ENCODE measurements around the gene LRRC4C.

LRRC4C gene

DNA sequence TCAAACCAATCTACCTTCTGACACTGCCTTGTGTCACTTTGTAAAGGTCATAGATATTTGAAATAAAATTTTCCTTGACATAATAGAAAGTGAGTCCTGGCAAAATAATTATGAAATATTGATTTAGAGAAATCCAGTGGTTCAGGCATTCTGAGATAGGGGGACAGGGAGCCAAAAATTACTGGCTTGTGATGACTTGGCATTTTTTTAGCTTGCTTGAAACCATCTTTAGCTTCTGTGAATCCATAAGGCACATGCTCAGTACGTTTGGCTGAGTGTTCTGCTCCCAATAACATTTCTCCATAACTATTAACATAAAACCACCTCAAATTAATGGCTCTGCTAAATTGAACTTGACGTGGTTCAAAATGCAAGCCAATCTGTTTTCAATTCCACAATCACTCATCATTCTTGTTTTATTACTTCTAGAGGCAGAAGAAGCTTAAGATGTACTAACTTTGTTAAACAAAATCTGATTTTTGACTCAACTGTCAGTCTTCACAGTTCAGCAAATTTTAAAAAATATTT lies 209.0 kb downstream of the LRRC4C start:
- DNase-seq (ENCODE audit: low read depth), result no peak

DNA sequence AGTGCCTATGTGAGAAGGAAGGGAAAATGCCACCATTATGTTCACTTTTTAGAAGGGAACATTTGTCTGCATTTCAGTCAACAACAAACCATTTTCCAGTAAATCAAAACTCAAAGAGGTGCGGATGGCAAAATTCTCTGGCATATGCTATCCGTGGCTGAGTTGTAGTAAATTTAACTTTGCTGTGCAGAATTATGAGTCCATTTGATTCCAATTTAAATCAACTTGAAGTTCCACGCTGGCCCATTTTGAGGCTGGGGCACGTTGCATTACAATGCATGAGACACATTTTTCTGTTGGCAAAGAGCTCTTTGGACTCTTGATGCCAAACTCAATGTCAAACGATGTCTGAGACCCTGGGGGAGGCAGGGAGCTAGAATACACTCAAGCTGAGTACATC lies 211.8 kb downstream of the LRRC4C start:
- DNase-seq (ENCODE audit: low read depth), result no peak

DNA sequence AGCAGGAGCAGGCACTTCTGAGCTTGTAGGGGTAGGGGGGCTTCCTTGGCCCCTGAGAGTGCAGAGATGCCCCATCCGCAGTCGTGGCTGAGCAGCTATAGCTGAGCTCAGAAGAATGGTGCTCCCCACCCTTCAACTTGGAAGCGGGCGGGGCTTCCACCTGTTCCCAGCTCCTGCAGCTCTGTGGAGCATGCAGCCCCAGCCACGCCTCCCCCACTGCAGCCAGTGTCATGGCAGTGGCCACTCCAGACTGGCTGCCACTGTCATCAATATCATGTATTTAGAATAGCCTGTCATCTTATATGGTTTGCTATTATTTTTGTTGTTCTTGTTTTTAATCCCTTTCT lies 213.1 kb downstream of the LRRC4C start:
- no peak for DNase-seq (ENCODE audit: low read depth)

DNA sequence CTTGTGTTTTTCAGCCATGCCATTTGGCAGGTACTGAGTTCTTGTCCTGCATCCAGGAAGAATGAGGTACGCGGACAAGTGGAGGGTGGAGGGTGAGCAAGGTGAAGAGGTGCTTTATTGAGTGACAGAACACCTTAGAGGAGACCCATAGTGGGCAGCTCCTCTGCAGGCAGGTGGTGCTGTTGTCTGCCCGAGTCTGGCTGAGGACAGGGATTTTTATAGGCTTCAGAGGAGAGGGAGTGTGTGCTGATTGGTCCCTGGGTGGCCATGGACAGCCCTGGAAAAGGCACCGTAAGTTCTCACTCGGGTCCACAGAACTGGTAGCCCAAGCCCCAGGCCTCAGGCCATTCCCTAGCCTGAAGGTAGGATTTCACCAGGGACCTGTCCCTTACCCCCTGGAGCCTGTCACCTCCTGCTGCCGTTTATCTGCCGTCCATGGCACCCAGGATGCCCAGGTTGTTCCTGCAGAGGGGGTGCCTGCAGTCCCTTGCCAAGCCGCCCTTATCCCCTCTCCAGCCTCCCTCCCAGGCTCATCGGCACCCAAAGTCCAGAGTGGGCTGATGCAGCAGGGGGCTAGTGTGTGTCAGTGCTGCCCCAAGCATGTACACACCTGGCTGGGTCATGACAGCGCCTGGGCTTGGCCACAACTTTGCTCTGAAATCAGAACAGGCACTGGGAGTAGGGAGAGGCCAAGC lies 213.6 kb downstream of the LRRC4C start:
- no peak for DNase-seq (ENCODE audit: low read depth)

DNA sequence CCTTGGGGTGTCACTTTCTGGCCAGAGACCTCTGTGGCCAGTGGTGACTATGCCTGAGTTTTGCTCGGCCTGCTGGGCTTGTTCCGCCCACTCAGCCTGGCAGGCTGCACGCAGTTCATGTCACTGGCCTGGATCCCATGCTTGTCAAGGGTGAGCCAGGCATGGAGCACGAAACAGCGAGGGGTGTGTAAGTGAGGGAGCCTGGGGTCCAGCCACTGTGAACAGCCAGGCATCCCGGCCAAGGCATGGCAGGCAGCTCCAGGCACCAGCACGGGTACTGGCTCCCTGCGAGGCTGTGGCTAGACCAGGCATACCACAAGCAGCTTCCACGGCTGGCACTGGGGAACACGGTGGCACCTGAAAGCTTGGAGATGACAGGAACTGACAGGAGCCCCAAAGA lies 214.3 kb downstream of the LRRC4C start:
- DNase-seq (ENCODE audit: low read depth), result no peak

DNA sequence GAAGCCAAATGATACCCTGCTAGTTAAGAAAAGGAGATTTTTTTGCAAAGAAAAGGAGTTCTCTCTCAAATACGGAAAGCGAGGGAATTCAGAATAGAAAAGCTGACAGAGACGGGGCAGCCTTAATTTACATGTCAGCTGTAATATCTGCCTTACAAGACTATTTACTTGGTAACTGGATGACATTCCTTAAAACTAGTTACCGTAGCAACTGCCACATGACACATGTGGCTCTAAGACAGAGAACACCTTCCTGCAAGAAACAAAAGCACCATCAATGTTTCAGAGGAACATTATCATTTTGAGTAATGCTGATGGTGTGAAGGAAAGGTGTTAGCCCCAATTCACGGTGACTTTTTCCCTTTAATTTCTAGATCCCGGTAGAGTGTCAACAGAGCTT lies 222.1 kb downstream of the LRRC4C start:
- no peak for DNase-seq (ENCODE audit: low read depth)

DNA sequence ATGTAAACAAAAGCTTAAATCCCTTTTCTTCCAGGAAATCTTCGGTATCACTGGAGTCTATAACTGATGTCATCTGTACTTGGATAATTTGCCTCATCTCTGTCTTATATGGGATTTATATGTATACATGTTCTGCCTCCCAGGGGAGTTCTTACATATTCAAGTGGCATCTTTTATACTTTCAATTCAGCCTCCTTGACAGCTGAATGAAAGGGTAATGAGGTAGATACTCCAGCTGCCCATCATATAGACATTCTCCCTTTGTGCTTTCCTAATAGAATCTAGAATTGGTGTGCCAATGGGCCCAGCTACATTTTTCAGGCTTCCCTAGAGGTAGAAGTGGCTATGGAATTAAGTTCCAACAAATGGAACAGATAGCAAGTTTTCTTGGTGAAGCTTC lies 223.8 kb downstream of the LRRC4C start:
- DNase-seq (ENCODE audit: low read depth), result no peak

DNA sequence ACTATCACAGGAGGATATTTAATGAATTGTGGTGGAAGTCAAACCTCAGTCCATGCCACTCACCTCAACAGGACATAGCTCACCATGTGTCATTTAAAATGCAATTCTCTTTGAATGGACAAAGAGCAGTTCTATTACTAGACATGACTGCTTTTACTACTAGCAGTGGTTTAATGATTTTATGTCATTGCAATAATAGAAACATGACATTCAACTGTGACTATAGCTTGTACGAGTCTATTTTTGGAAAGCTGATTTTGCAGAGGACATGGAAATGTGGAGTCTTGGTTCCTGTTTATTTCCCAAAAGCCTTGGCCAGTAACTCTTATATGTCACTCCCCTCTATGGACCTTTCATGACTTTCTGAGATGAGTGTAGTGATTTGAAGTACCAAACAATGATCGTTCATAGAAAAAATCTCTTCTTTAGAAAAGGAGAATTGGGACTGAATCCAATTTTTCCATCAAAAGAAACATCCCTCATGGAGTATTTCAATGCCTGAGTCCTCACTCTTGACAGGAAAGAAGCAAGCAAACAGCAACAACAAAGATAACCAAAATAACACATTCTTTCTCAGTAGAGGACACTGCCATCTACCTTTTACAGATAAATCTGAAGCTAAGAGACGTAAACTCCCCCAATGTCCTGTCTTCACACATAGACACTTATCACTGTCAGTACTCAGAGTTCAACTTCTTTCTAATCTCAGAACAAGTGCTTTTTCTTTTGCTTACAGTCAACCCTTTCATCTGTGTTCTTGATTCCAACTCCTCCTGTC lies 233.4 kb downstream of the LRRC4C start:
- no peak for DNase-seq (ENCODE audit: low read depth)

DNA sequence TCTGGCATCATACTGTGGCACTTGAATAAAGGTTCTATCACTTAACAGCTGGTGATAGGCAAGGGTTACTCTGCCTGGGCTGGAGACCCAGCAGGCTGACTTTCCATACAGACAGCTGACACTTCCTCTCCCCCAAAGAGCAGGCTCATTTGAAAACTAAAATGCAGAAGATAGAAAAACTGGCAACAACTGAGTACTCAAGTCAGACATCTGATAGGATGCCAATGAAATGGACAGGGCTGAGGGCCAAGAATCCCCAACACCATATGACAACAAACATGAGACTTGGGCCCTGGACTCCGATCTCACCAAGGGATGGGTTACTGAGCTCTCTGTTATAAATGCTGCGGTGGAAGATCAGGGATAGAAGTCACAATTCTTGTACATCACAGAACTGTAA lies 237.2 kb downstream of the LRRC4C start:
- DNase-seq (ENCODE audit: low read depth), result no peak

DNA sequence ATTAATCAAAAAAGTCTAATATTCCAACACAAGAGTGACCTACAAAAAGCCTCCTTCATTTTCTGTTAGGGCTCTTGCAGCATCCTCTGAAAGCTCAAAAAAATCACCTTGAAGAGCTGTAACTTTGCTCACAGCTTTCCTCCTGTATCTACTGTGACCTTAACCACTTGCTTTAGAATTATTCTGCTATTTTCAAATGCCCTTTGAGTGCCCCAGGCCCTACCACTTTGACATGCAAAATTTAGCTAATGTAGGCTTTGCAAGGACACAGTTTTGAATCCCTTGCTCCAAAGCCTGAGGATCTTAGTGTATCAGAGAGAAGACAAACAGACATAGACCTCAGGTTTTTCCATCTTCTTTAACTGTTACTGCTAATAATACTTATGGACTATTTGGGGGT lies 253.1 kb downstream of the LRRC4C start:
- DNase-seq (ENCODE audit: low read depth), result no peak

DNA sequence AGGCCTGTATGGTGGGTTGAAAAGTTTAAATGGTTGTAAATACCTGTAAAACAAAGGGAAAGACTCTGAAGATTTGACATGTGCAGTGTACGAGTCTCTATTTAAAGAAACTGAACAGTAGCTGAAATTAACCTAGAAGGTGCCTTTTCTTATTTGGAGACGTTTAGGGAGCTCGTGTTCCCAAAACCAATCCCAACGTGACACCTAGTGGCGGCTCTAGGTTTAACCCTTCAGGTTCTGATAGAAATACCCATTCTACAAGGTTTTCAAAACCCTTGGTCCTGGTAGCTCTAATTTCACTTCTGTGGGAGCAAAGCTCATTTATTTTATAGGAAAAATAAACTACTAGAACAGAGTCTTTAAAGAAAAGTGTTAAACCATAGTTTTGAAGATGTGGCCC lies 258.3 kb downstream of the LRRC4C start:
- DNase-seq (ENCODE audit: low read depth), result no peak

DNA sequence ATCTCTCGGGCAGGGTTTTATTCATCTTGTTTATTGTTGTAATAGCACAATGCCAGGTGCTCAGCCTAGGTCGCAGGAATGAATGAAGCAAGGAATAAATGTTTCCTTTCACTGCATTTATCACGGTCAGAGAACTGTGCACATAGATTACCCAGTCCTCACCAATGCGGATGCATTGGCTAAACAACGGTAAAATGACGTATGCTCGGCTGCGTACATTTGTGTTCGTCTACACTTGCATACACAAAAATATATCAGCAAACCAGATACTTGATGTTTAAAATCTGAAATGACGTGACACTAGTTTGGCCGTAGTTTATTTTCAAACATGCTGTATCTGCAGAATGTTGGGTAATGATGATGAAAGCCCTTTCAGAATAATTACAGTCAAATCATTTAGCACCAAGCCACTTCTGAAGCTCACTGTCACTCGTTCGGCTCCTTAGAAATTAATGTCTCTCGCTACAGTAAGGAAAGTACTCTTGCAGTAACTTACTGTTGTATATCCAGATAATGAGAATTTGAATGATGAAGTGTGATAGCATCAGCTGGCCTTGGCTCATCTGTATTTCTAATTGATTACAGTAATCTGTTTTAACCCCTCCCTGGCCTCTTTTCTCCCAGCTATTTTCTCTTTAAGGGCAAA lies 268.9 kb downstream of the LRRC4C start:
- DNase-seq (ENCODE audit: low read depth), result no peak

DNA sequence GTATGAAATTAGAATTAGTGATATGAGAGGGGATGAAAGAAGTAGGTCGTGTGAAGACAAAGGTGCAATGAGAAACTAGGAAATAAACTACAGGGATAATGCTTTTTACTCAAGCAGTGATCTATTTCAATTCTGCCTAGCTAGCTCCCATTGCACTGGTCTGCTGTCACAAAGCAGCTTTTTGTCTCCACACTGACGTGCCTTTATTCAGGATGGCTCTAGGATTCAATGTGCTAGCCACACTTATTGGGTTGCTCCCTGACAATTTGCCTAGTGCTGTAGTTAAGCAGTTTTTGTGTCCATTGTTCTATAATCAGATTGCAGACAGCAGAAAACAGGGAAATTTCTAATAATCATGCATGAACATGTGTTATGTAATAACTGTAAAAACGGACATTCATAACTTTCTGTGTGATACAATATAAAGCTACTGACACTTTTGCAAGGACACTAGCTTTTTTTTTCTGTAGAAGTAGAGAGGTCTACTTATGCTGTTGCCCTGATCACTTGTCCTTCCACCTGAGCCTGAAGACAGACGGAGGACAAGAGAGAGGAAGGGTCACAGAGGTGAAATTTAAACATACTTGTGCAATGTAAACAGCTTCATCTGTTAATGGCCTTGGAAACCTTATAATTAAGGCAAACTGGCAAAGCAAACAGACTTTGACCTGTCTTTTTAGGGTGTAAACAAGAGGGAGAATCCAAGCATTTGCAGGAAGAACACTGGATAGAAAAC lies 269.6 kb downstream of the LRRC4C start:
- no peak for DNase-seq (ENCODE audit: low read depth)

DNA sequence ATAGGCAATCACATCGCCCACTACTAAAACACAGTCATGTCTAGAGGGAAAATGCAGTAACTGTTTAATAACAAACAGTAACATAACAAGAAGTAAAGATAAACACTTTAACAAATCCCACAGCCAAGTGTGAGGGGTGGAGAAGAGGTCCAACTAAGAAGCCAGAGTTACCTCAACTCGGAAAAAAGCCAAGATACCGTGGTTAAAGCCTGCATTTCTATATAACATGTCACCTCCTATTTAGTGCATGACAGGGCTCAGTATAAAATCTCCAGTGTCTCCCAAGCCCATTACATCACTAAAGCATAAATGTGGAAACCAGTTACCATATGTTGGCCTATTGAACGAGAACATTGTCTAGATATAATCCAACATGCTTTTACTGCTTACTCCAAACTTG lies 281.7 kb downstream of the LRRC4C start:
- DNase-seq (ENCODE audit: low read depth), result no peak

DNA sequence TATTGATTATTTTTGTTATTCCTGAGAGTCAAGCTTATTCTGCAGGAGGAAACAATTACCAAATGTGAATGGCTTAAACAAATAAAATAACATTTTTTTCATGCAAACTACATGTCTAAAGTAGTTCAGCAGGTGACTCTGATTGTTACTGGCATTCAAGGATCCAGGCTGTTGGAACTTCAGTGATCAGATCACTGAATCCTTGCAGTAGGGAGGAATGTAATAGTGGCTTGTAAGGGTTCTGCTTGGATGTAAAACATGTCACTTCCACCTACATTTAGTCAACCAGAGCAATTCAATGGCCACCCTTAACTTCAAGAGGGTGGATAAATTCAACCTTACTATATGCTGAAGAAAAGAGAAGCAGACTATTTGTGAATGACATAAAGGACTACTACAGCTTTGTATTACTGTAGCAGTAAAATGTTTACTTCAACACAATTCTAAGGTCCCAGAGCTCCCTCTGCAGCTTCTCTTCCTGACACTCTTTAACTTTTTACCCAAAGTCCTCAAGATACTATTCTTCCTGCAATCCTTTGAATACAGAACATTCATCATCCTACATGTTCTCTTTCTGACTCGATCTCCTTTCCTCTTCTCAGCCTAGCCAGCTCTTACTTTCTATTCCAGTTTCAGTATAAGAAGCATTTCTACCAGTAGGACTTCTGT lies 284.0 kb downstream of the LRRC4C start:
- no peak for DNase-seq (ENCODE audit: low read depth)

DNA sequence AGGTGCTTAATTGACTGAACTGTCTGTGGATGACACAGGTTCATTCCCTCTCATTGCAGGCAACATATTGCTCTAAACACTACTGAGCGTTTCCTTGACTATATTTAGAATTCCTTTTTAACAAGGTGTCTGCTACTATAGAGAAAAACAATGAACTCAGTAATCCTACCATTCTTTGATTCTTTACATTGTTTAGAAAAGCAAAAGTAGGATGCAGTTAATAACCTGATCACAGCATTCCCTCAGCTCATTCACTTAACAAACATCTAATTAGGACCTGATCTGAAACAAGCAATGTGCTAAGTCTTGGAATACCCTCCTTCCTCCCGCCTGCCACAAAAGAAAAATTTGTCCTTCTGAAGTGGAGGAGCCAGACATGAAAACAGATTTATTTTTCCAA lies 313.1 kb downstream of the LRRC4C start:
- DNase-seq (ENCODE audit: low read depth), result no peak

DNA sequence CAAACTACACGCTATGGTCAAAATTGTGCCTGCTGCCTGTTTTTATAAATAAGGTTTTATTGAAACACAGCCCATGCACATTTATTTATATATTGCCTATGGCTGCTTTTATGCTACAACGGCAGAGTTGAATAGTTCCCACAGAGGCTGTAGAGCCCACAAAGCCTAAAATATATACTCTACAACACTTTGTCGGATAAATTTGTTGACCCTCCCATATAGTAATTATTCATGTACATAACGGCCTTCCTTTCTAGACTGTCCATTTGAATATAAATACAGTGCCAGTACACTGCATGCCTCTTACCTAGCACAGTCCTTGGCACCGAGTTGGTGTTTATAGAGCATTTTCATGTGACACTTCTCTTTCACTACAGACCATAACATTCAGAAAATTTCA lies 314.0 kb downstream of the LRRC4C start:
- DNase-seq (ENCODE audit: low read depth), result no peak

DNA sequence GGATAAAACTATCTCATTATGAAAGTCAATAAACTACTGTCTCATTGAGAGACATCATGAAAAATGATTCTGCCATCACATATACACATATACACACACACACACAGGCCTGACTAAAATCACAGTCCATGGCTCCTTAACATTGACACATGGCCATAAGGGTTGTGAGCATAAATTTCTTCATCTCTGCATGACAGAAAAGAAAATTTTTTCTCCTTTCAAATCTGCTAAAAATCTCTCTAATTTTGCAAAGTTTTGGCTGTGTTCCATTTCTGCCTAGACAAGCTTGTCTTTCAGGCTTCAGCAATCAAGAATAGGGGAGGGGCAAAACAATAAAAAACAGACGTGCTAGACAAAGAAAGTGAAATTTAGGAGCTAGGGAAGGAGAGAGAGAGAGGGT lies 324.5 kb downstream of the LRRC4C start:
- no peak for DNase-seq (ENCODE audit: low read depth)

DNA sequence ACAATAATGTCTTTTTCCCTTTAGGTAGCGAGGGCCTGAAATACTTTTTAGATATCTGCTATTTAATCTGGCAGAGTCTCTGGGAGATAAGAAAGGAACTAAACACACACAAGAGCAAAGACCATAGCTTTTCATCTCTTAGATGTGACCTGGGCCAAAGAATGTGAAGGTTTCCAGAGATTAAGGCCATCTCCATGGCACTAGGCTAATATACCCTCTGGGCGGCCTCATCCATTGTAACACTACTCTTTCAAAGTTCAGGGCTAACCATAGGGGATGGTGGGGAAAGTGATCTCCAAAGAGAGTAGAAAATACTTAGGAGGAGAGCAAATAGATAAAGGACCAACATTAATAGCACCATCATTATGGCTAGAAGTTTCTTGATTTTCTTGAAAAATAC lies 326.4 kb downstream of the LRRC4C start:
- no peak for DNase-seq (ENCODE audit: low read depth)

DNA sequence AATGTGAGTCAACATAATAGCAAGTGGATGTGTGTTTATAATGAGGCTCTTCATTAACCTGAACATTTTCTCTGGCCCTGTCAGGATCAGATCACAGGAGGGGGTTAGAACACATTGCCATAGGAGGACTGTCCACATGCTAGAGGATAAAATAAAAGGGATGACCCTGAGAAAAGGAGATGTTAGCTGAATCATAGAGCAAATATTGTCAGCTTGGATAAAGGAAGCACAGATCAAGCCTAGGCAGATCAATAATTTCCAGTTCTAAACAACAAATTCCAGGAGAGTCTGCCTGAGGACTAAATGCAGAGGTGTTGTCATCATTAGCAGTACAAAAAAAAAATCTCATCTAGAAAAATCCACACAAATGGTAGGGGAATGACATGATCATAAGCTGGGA lies 337.9 kb downstream of the LRRC4C start:
- DNase-seq (ENCODE audit: low read depth), result no peak

DNA sequence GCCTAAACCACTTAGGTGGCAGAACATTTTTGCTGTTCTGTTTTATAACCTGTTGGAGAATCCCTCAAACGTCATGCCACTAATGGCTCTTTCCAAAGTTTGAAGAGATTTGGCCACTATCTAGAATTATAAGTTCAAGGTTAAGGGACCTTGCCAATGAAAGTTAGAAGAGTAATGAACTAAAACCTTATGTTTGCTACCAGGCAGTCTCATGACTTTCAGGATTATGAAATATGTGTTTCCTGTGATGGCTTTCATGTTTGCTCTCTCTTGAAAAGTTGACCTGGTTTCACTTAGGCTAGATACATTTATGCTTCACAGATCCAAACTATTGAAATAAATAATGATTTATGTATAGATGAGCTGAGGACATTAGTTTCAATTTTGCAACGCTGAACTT lies 340.0 kb downstream of the LRRC4C start:
- DNase-seq (ENCODE audit: low read depth), result no peak

DNA sequence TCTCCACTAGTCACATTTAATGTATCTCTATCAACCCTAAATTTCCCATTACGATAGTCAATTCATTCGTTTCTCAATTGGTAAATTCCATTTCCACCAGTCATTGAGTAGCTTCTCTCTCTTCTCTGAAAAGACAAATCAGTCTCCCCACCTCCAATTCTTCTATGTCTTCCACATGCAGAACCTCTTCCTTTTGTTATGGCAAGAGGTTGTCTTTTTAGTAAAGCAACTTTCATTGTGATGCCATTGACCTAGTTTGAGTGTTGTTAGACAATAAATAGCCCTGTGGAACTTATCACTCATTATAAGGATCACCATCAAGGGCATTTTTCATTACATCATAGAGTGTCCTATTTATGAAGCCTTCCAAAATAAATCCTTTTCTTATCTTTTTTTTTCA lies 340.9 kb downstream of the LRRC4C start:
- DNase-seq (ENCODE audit: low read depth), result no peak
